ENCODE data around the gene PDIA4.

Gene PDIA4

GRCh38 chr7:148962440-148962822 is 65.9 kb downstream of the PDIA4 start:
- no peaks in the 10 kb centered on the region for H3K9me3 Mint-ChIP-seq
- H3K27ac Mint-ChIP-seq = peak overlapping the region; percentile 96
- peaks cover 2% of the 10 kb centered on the region for H3K36me3 Mint-ChIP-seq (ENCODE audit: low read depth)
- peaks cover 28% of the 10 kb centered on the region for H3K4me1 Mint-ChIP-seq (ENCODE audit: low read depth)
- peak overlapping the region; percentile 91 for H3K4me3 Mint-ChIP-seq
- no peaks in the 10 kb centered on the region for H3K27me3 Mint-ChIP-seq
- DNase-seq = no peak

GRCh38 chr7:148959726-148960125 is 68.6 kb downstream of the PDIA4 start:
- Mint-ChIP-seq H3K27ac (no peak overlapping the region), H3K36me3 (ENCODE audit: low read depth) (peaks cover 2% of the 10 kb centered on the region), H3K9me3 (no peaks in the 10 kb centered on the region), H3K4me1 (ENCODE audit: low read depth) (peaks cover 21% of the 10 kb centered on the region), H3K27me3 (no peaks in the 10 kb centered on the region), H3K4me3 (no peak overlapping the region)
- no peak for DNase-seq

GRCh38 chr7:148958061-148958460 is 70.2 kb downstream of the PDIA4 start:
- no peak for DNase-seq
- Mint-ChIP-seq H3K27me3 (no peaks in the 10 kb centered on the region), H3K9me3 (no peaks in the 10 kb centered on the region), H3K27ac (no peak overlapping the region), H3K36me3 (ENCODE audit: low read depth) (peaks cover 2% of the 10 kb centered on the region), H3K4me3 (no peak overlapping the region), H3K4me1 (ENCODE audit: low read depth) (peaks cover 9% of the 10 kb centered on the region)

- Mint-ChIP-seq H3K27ac (no peak overlapping the region), H3K4me3 (no peak overlapping the region), H3K9me3 (no peaks in the 10 kb centered on the region), H3K4me1 (ENCODE audit: low read depth) (no peaks in the 10 kb centered on the region), H3K36me3 (ENCODE audit: low read depth) (no peaks in the 10 kb centered on the region), H3K27me3 (no peaks in the 10 kb centered on the region)
- DNase-seq = no peak
These were observed 73.5 kb downstream of the PDIA4 start for GRCh38 chr7:148954766-148955165.

- no peaks in the 10 kb centered on the region for H3K9me3 Mint-ChIP-seq
- H3K4me3 Mint-ChIP-seq = no peak overlapping the region
- H3K36me3 Mint-ChIP-seq (ENCODE audit: low read depth) = no peaks in the 10 kb centered on the region
- DNase-seq = no peak
- no peaks in the 10 kb centered on the region for H3K4me1 Mint-ChIP-seq (ENCODE audit: low read depth)
- H3K27me3 Mint-ChIP-seq = no peaks in the 10 kb centered on the region
- no peak overlapping the region for H3K27ac Mint-ChIP-seq
These were observed 74.6 kb downstream of the PDIA4 start for GRCh38 chr7:148953676-148954075.

Data from activated T-cell treated with anti-CD3 and anti-CD28 coated beads, Interleukin-2, amount 50 U/mL, for 24 hours (primary cell).